HepG2 (cell line): ENCODE results near the gene ARHGEF1. TPM values are rescaled to one million over a fixed set of nuclear protein-coding genes. Genes with fewer than 3 reads are reported as not detected.

Source experiments
- ATAC-seq: fragments of 200-7000 bp; cut with Tn5 transposase; 3 replicates; pipeline ENCODE4 v1.9.1; 2020; ENCODE audit warnings: mild to moderate bottlenecking, moderate library complexity
- BruUV-seq: library from RNA; stranded (reverse); fragments of 400-500 nt; replicated peaks from 2 replicates; lab custom pipeline; 2021; lab: Mats Ljungman, UMichigan
- CTCF ChIA-PET: fragments of 300-600 bp; formaldehyde crosslinking; extraction: SDS; loops from one replicate; lab custom pipeline; 2021; ENCODE audit warnings: low total read pairs, inconsistent platforms, low intra/inter-chr PET ratio; lab: Yijun Ruan, JAX
- POLR2A ChIA-PET: fragments of 350-600 bp; sonication (Branson Sonifier 250); formaldehyde crosslinking; loops from one replicate; lab custom pipeline; 2020; ENCODE audit warnings: antibody characterized with exemption, inconsistent platforms; lab: Yijun Ruan, JAX
- DNase-seq: peaks from one replicate; pipeline ENCODE4 v3.0.0-alpha.2; 2015; ENCODE audit warnings: low spot score
- FAIRE-seq: peaks from 3 replicates; lab custom pipeline; 2011; peaks lifted over from hg19 to GRCh38; lab: Jason Lieb, UNC
- H2AFZ ChIP-seq: one replicate; pipeline ENCODE4 v1.6.1; 2011; ENCODE audit warnings: low read length, inconsistent platforms
- H3K27ac ChIP-seq: fragments of 300-600 bp; 3 replicates; pipeline ENCODE4 v1.8.0; 2011; ENCODE audit warnings: mixed run types, mild to moderate bottlenecking, mixed read lengths, low read length, inconsistent platforms; ENCODE audit not compliant: insufficient read depth; ENCODE audit errors: extremely low read length
- H3K27me3 ChIP-seq, 2 experiments: fragments of 200-600 bp in 1 of 2; 2 replicates in 1 of 2; 3 replicates in 1 of 2; pipeline versions ENCODE4 v1.6.0 to v1.8.0; 2011; ENCODE audit warnings: low read length in 2 of 2, mild to moderate bottlenecking in 2 of 2, moderate library complexity in 2 of 2, inconsistent platforms in 1 of 2; ENCODE audit not compliant: insufficient read depth in 2 of 2, control insufficient read depth in 1 of 2
- H3K36me3 ChIP-seq, 2 experiments: fragments of 200-600 bp in 1 of 2; replicated peaks in 1 of 2; 2 replicates in 1 of 2; 3 replicates in 1 of 2; pipeline versions ENCODE4 v1.5.1 to v1.8.0; 2011; ENCODE audit warnings: low read length in 2 of 2, inconsistent platforms in 1 of 2; ENCODE audit not compliant: insufficient read depth in 2 of 2, control insufficient read depth in 1 of 2
- H3K4me1 ChIP-seq: 2 replicates; pipeline ENCODE4 v1.5.1; 2012; ENCODE audit warnings: low read length, inconsistent platforms; ENCODE audit not compliant: insufficient read depth
- H3K4me2 ChIP-seq: 2 replicates; pipeline ENCODE4 v1.6.0; 2011; ENCODE audit warnings: low read depth, low read length, inconsistent platforms
- H3K4me3 ChIP-seq, 3 experiments: fragments of 200-600 bp in 1 of 3; sonication (generic), shearing (Covaris generic) in 1 of 3; replicated peaks in 1 of 3; 2 replicates each; pipeline ENCODE4 v1.5.1; 2011 to 2016; ENCODE audit warnings: low read length in 3 of 3, inconsistent platforms in 2 of 3, low read depth in 2 of 3, mild to moderate bottlenecking in 2 of 3, control low read depth in 1 of 3, mixed read lengths in 1 of 3; ENCODE audit not compliant: insufficient read depth in 1 of 3
- H3K79me2 ChIP-seq: one replicate; pipeline ENCODE4 v1.6.1; 2011; ENCODE audit warnings: low read length, inconsistent platforms; ENCODE audit not compliant: insufficient read depth
- H3K9ac ChIP-seq: 2 replicates; pipeline ENCODE4 v1.6.0; 2011; ENCODE audit warnings: mild to moderate bottlenecking, low read depth, low read length, inconsistent platforms; ENCODE audit not compliant: insufficient read depth
- H3K9me3 ChIP-seq: 2 replicates; pipeline ENCODE4 v1.5.1; 2012; ENCODE audit warnings: mild to moderate bottlenecking, low read length
- H4K20me1 ChIP-seq: 2 replicates; pipeline ENCODE4 v1.6.0; 2011; ENCODE audit warnings: inconsistent platforms, mild to moderate bottlenecking, low read length, moderate library complexity; ENCODE audit not compliant: insufficient read depth
- POLR2A ChIP-seq, 2 experiments: IDR thresholded peaks; 2 replicates each; pipeline ENCODE4 v1.6.1; 2011; ENCODE audit warnings: low read depth in 2 of 2, low read length in 2 of 2, mild to moderate bottlenecking in 1 of 2, moderate library complexity in 1 of 2; ENCODE audit not compliant: insufficient read depth in 1 of 2
- RBM22 ChIP-seq: fragments of 200-400 bp; formaldehyde crosslinking; optimal IDR thresholded peaks from 2 replicates; pipeline ENCODE3; 2017; ENCODE audit warnings: mild to moderate bottlenecking, low read length, moderate library complexity
- TFDP1 ChIP-seq: IDR thresholded peaks from 2 replicates; pipeline ENCODE4 v1.6.1; 2016; ENCODE audit warnings: missing compliant biosample characterization, missing genetic modification reagents, borderline replicate concordance
- ZBED4 ChIP-seq: sonication (generic); formaldehyde crosslinking; IDR thresholded peaks from 2 replicates; pipeline ENCODE4 v1.4.0; 2020; ENCODE audit warnings: missing genetic modification reagents, borderline replicate concordance
- ZNF546 ChIP-seq: sonication (generic); formaldehyde crosslinking; conservative IDR thresholded peaks from 2 replicates; pipeline ENCODE4 v1.8.1; 2023; ENCODE audit warnings: mild to moderate bottlenecking, missing genetic modification reagents
- whole genome bisulfite sequencing: methylation state at CpG from one replicate; pipeline ENCODE4 v1.1.6; 2017; ENCODE audit warnings: low lambda C conversion rate; 5-methylcytosine and 5-hydroxymethylcytosine counted together
- in situ Hi-C: cut with HindIII; loops from 2 replicates; pipeline ENCODE4 v1.10.0; 2017; ENCODE audit warnings: low pct_unique_long_range_greater_than_20kb; ENCODE audit not compliant: extremely low pct_ligation_motif_present
- intact Hi-C: fragments of 100-400 bp; cut with micrococcal nuclease; formaldehyde crosslinking; loops from one replicate; pipeline ENCODE4 v1.10.0; 2022; ENCODE audit not compliant: unreplicated experiment
- polyA plus RNA-seq, 8 experiments: library from polyadenylated mRNA; depleted of rRNA in 3 of 8; stranded (reverse) in 7 of 8; unstranded in 1 of 8; fragments of >200 nt; fragmentation: Illumina TruSeq in 4 of 8; extraction: Trizol in 4 of 8; gene quantifications; 2 replicates each; pipeline versions ENCODE4 v1.2.1 to v1.2.3, GENCODE V29; 2011 to 2016; ENCODE audit warnings: low read depth in 4 of 8, missing spikeins in 1 of 8, mixed read lengths in 1 of 8; ENCODE audit not compliant: insufficient read depth in 1 of 8
- total RNA-seq, 5 experiments: library from RNA; depleted of rRNA; stranded (reverse); fragments of >200 nt; fragmentation: Illumina TruSeq; extraction: Trizol; gene quantifications; 2 replicates each; pipeline ENCODE4 v1.2.3, GENCODE V29; 2016; ENCODE audit warnings: low read depth in 1 of 5

The ARHGEF1 gene
- total and polyA plus RNA-seq, 2 of the 13 experiments (the other 11 are each of a cell fraction or from before 2014, with no cell fraction given): 33.7 to 34.7 TPM

DNA sequence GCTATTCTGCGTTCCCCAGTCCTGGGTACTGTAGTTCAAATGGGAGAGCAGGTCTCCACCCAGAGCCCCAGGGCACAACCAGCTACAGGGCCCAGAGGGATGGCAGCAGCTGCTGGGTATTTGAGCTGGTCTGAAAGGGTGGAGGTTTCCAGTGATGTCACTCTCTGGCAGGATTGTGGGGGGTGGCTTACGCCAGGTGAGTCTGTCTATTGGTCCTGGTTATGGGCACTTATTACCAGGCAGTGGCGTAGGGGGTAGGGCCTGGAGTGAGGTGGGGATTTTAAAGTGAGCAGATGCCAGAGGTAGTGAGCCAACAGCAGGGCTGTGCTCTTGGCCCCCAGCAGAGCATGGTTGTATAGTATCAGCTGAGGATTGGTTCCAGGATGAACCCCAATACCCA, 16.7 kb upstream of the ARHGEF1 start:
- POLR2A ChIA-PET: interaction anchor here (1.0 kb wide), 1 partner anchor 22 kb away, joined by 4 read pairs; no protein-coding TSS in a partner anchor
- H3K27ac ChIP-seq: no peak overlapping the region
- in situ Hi-C loops: no loop called here
- no peak for FAIRE-seq
- peaks cover 57% of the 10 kb centered on the region for H3K79me2 ChIP-seq
- H3K4me3 ChIP-seq: no peak overlapping the region; a peak in 1 of 6 replicates
- no peak for ATAC-seq
- H3K9me3 ChIP-seq: no peaks in the 10 kb centered on the region
- peaks cover 87% of the 10 kb centered on the region for H3K4me1 ChIP-seq
- WGBS: 94% methylated on average over 3 of the region's 3 CpGs
- no peak overlapping the region for H3K4me2 ChIP-seq
- H3K9ac ChIP-seq: no peak overlapping the region
- no peak overlapping the region for H2AFZ ChIP-seq
- BruUV-seq: no TSS peak
- peaks cover 92% of the 10 kb centered on the region for H4K20me1 ChIP-seq
- no peak for DNase-seq
- CTCF ChIA-PET: no interaction called here
- TF ChIP-seq RBM22 (peak; percentile 73), TFDP1 (no peak), POLR2A (IDR thresholded peaks at IDR 0.05; ENCODE audit: insufficient read depth in 1 of 2, low read depth in 2 of 2, low read length in 2 of 2) (peak in 1 of 2 experiments; percentile 33; a peak in 1 of 4 replicates), ZNF546 (CRISPR knock-in tag) (no peak), ZBED4 (no peak)
- intact Hi-C loops: no loop called here
- no peaks in the 10 kb centered on the region for H3K27me3 ChIP-seq
- peaks cover 39 to 88% of the 10 kb centered on the region in 2 experiments for H3K36me3 ChIP-seq
